H9 (cell line): Measurements from ENCODE around the gene METRNL. TPM values are rescaled to one million over a fixed set of nuclear protein-coding genes. Genes with fewer than 3 reads are reported as not detected.

Source experiments
- DNase-seq: peaks from one replicate; pipeline ENCODE4 v3.0.0-alpha.2; 2017
- H2AFZ ChIP-seq: one replicate; pipeline ENCODE4 v1.6.1; 2013; ENCODE audit warnings: mild to moderate bottlenecking, low read length, control low read depth, moderate library complexity
- H2AK5ac ChIP-seq: 2 replicates; pipeline ENCODE4 v1.6.1; 2013; ENCODE audit warnings: low read length, control low read depth, mixed read lengths; ENCODE audit not compliant: insufficient read length
- H2BK120ac ChIP-seq: one replicate; pipeline ENCODE4 v1.6.1; 2013; ENCODE audit warnings: low read depth, mild to moderate bottlenecking, low read length, control low read depth, inconsistent platforms; ENCODE audit not compliant: poor library complexity, severe bottlenecking
- H2BK12ac ChIP-seq: 2 replicates; pipeline ENCODE4 v1.6.1; 2013; ENCODE audit warnings: low read length, control low read depth, mixed read lengths, low read depth; ENCODE audit not compliant: insufficient read length
- H2BK15ac ChIP-seq: 2 replicates; pipeline ENCODE4 v1.6.1; 2013; ENCODE audit warnings: low read depth, low read length, control low read depth
- H2BK20ac ChIP-seq: one replicate; pipeline ENCODE4 v1.6.1; 2013; ENCODE audit warnings: low read depth, mild to moderate bottlenecking, low read length, control low read depth, inconsistent platforms; ENCODE audit not compliant: poor library complexity, severe bottlenecking
- H2BK5ac ChIP-seq: 2 replicates; pipeline ENCODE4 v1.6.1; 2013; ENCODE audit warnings: low read length, control low read depth, mixed read lengths; ENCODE audit not compliant: insufficient read length
- H3K14ac ChIP-seq: 2 replicates; pipeline ENCODE4 v1.6.1; 2013; ENCODE audit warnings: low read length, control low read depth; ENCODE audit not compliant: insufficient read depth
- H3K18ac ChIP-seq: 2 replicates; pipeline ENCODE4 v1.6.1; 2013; ENCODE audit warnings: low read depth, mild to moderate bottlenecking, mixed read lengths, low read length, control low read depth; ENCODE audit not compliant: insufficient read length
- H3K23ac ChIP-seq: 2 replicates; pipeline ENCODE4 v1.6.1; 2013; ENCODE audit warnings: low read length, control low read depth, mixed read lengths, low read depth; ENCODE audit not compliant: insufficient read length
- H3K23me2 ChIP-seq: 2 replicates; pipeline ENCODE4 v1.6.1; 2013; ENCODE audit warnings: low read depth, mild to moderate bottlenecking, mixed read lengths, low read length, control low read depth; ENCODE audit not compliant: insufficient read length, poor library complexity, severe bottlenecking
- H3K27ac ChIP-seq: 2 replicates; pipeline ENCODE4 v1.5.1; 2013; ENCODE audit warnings: low read length, control low read depth, mixed read lengths, low read depth; ENCODE audit not compliant: insufficient read length
- H3K27me3 ChIP-seq: 2 replicates; pipeline ENCODE4 v1.6.1; 2013; ENCODE audit warnings: low read length, control low read depth, inconsistent platforms; ENCODE audit not compliant: insufficient read depth
- H3K4ac ChIP-seq: 2 replicates; pipeline ENCODE4 v1.6.1; 2013; ENCODE audit warnings: low read depth, mild to moderate bottlenecking, control low read depth, inconsistent platforms, low read length, moderate library complexity
- H3K4me1 ChIP-seq: 2 replicates; pipeline ENCODE4 v1.6.1; 2013; ENCODE audit warnings: low read length, control low read depth, inconsistent platforms; ENCODE audit not compliant: insufficient read depth
- H3K4me2 ChIP-seq: 2 replicates; pipeline ENCODE4 v1.6.1; 2013; ENCODE audit warnings: low read length, control low read depth, mixed read lengths; ENCODE audit not compliant: insufficient read length, insufficient read depth
- H3K56ac ChIP-seq: 2 replicates; pipeline ENCODE4 v1.6.1; 2013; ENCODE audit warnings: low read depth, mild to moderate bottlenecking, mixed read lengths, low read length, control low read depth; ENCODE audit not compliant: insufficient read length
- H3K79me1 ChIP-seq: 2 replicates; pipeline ENCODE4 v1.6.1; 2013; ENCODE audit warnings: low read depth, mild to moderate bottlenecking, moderate library complexity, low read length, control low read depth, inconsistent platforms; ENCODE audit not compliant: insufficient read depth, poor library complexity, severe bottlenecking
- H3K79me2 ChIP-seq: 2 replicates; pipeline ENCODE4 v1.6.1; 2013; ENCODE audit warnings: low read length, control low read depth, inconsistent platforms; ENCODE audit not compliant: insufficient read depth
- H3K9ac ChIP-seq: 2 replicates; pipeline ENCODE4 v1.6.1; 2013; ENCODE audit warnings: low read length, control low read depth, mixed read lengths; ENCODE audit not compliant: insufficient read length; ENCODE audit errors: extremely low read depth
- H3K9me3 ChIP-seq: one replicate; pipeline ENCODE4 v1.6.1; 2013; ENCODE audit warnings: low read depth, low read length, inconsistent platforms; ENCODE audit not compliant: control insufficient read depth
- H3T11ph ChIP-seq: one replicate; pipeline ENCODE4 v1.6.1; 2013; ENCODE audit warnings: mild to moderate bottlenecking, low read length, control low read depth, inconsistent platforms
- H4K20me1 ChIP-seq: one replicate; pipeline ENCODE4 v1.6.1; 2013; ENCODE audit not compliant: control insufficient read depth, insufficient read length, insufficient read depth
- H4K5ac ChIP-seq: 2 replicates; pipeline ENCODE4 v1.6.1; 2013; ENCODE audit warnings: low read depth, mild to moderate bottlenecking, mixed read lengths, low read length, control low read depth; ENCODE audit not compliant: insufficient read length
- H4K8ac ChIP-seq: replicated peaks from 2 replicates; pipeline ENCODE4 v1.6.1; 2013; ENCODE audit warnings: low read length, control low read depth, mixed read lengths, low read depth; ENCODE audit not compliant: insufficient read length
- H4K91ac ChIP-seq: 2 replicates; pipeline ENCODE4 v1.6.1; 2013; ENCODE audit warnings: low read depth, mild to moderate bottlenecking, moderate library complexity, mixed read lengths, low read length, control low read depth; ENCODE audit not compliant: insufficient read length
- H3K27ac Mint-ChIP-seq, 3 experiments: 2 replicates in 2 of 3; 3 replicates in 1 of 3; pipeline ENCODE4 v1.8.0; 2020 to 2021; ENCODE audit warnings: mixed read lengths in 3 of 3, mild to moderate bottlenecking in 1 of 3, moderate library complexity in 1 of 3
- H3K27me3 Mint-ChIP-seq: 2 replicates; pipeline ENCODE4 v1.8.0; 2021; ENCODE audit warnings: low read depth, mild to moderate bottlenecking, moderate library complexity, mixed read lengths
- H3K36me3 Mint-ChIP-seq, 3 experiments: 2 replicates in 2 of 3; 3 replicates in 1 of 3; pipeline ENCODE4 v1.8.0; 2020 to 2021; ENCODE audit warnings: low read depth in 3 of 3, mixed read lengths in 3 of 3; ENCODE audit not compliant: insufficient read depth in 1 of 3
- H3K4me1 Mint-ChIP-seq, 2 experiments: 2 replicates each; pipeline ENCODE4 v1.8.0; 2020; ENCODE audit warnings: mixed read lengths in 2 of 2
- H3K4me3 Mint-ChIP-seq, 2 experiments: 2 replicates in 1 of 2; 3 replicates in 1 of 2; pipeline ENCODE4 v1.8.0; 2020 to 2021; ENCODE audit warnings: mild to moderate bottlenecking in 2 of 2, mixed read lengths in 2 of 2, moderate library complexity in 1 of 2
- H3K9me3 Mint-ChIP-seq, 2 experiments: 2 replicates in 1 of 2; 3 replicates in 1 of 2; pipeline ENCODE4 v1.8.0; 2020; ENCODE audit warnings: mild to moderate bottlenecking in 2 of 2, mixed read lengths in 2 of 2, moderate library complexity in 1 of 2
- WGBS: extraction: QIAGEN DNeasy Blood & Tissue Kit; methylation state at CpG from one replicate; pipeline ENCODE4 v1.1.7; 2013; ENCODE audit warnings: missing lambda C conversion rate, low lambda C conversion rate, mixed read lengths; ENCODE audit not compliant: insufficient read length; ENCODE audit errors: extremely low coverage; 5-methylcytosine and 5-hydroxymethylcytosine counted together
- total RNA-seq: library from RNA; stranded (reverse); gene quantifications from 2 replicates; pipeline ENCODE4 v1.2.1, GENCODE V29; 2021
- TF ChIP-seq, protein P1 (sequence below): fragments of 200-600 bp; sonication (generic); conservative IDR thresholded peaks from 3 replicates; pipeline ENCODE4 v1.8.0; 2021; ENCODE audit warnings: antibody characterized with exemption, mild to moderate bottlenecking

The METRNL gene
- total RNA-seq, 1 experiment from 2014 or later, result 21.4 TPM

DNA sequence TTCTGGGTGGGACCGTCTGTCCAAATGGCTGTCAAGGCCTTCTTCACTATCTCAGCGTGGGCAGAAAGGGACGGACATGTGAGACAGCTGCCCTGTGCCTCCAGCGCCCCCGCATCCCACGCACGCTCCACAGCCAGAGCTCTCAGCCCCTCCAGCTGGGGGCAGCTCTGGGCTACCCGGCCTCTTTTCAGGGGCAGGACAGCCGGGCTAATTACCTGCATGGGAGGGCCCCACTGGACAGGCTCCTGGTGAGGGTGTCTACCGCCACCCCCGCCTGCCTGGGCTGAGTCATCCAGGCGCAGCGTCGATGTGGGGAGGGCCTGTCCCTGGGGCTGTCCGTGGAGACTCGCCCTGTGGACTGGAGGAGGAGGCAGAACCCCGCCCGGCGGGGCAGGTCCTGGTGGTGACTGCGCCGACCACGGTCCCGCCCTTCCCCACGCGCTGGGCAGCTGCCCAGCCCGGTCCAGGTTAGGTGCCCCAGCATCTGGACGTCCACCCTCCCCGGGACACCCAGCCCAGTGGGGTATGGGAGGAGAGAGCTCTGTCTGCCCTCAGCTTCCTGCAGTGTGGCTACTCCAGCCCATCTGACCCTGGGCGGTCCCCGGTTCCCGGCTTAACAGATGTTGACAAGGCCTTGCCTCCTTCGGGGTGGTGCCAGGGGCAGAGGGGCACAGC is 5.9 kb upstream of the METRNL start:
- no peaks in the 10 kb centered on the region for H3K9me3 ChIP-seq
- no peak overlapping the region for H2BK5ac ChIP-seq
- H2BK20ac ChIP-seq, result no peak overlapping the region
- no peak overlapping the region for H2AFZ ChIP-seq
- H3K27ac Mint-ChIP-seq, result no peak overlapping the region
- H3K9me3 Mint-ChIP-seq, result peaks cover 0 to 2% of the 10 kb centered on the region in 2 experiments; a peak in 1 of 5 replicates
- no peak overlapping the region for H3K9ac ChIP-seq
- H4K5ac ChIP-seq, result no peak overlapping the region
- H2BK12ac ChIP-seq, result no peak overlapping the region
- TF ChIP-seq, protein P1, sequence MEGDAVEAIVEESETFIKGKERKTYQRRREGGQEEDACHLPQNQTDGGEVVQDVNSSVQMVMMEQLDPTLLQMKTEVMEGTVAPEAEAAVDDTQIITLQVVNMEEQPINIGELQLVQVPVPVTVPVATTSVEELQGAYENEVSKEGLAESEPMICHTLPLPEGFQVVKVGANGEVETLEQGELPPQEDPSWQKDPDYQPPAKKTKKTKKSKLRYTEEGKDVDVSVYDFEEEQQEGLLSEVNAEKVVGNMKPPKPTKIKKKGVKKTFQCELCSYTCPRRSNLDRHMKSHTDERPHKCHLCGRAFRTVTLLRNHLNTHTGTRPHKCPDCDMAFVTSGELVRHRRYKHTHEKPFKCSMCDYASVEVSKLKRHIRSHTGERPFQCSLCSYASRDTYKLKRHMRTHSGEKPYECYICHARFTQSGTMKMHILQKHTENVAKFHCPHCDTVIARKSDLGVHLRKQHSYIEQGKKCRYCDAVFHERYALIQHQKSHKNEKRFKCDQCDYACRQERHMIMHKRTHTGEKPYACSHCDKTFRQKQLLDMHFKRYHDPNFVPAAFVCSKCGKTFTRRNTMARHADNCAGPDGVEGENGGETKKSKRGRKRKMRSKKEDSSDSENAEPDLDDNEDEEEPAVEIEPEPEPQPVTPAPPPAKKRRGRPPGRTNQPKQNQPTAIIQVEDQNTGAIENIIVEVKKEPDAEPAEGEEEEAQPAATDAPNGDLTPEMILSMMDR, result no peak
- no peak overlapping the region for H3K4me2 ChIP-seq
- no peak overlapping the region for H3K18ac ChIP-seq
- H3K27me3 ChIP-seq, result peaks cover 8% of the 10 kb centered on the region; the same call in 1 of the 2 replicates
- H4K91ac ChIP-seq, result no peak overlapping the region
- no peak overlapping the region for H2BK120ac ChIP-seq
- H3K4me1 Mint-ChIP-seq, result peaks cover 3% of the 10 kb centered on the region in 2 experiments; a peak in 3 of 4 replicates
- no peaks in the 10 kb centered on the region for H3K79me2 ChIP-seq
- H2BK15ac ChIP-seq, result no peak overlapping the region
- no peak overlapping the region for H2AK5ac ChIP-seq
- no peak overlapping the region for H3T11ph ChIP-seq
- H3K23me2 ChIP-seq, result peaks cover 2% of the 10 kb centered on the region
- no peak overlapping the region for H3K14ac ChIP-seq
- no CpG with 5 or more reads among the region's 32 CpGs for WGBS
- no peak overlapping the region for H3K27ac ChIP-seq
- no peaks in the 10 kb centered on the region for H3K79me1 ChIP-seq
- H3K23ac ChIP-seq, result no peak overlapping the region
- no peak overlapping the region for H4K8ac ChIP-seq
- DNase-seq, result no peak
- H3K56ac ChIP-seq, result no peak overlapping the region
- no peaks in the 10 kb centered on the region for H4K20me1 ChIP-seq
- no peak overlapping the region for H3K4me3 Mint-ChIP-seq
- H3K4me1 ChIP-seq, result no peaks in the 10 kb centered on the region; the same call in 1 of the 2 replicates
- H3K36me3 Mint-ChIP-seq, result no peaks in the 10 kb centered on the region
- H3K4ac ChIP-seq, result no peak overlapping the region
- peaks cover 33% of the 10 kb centered on the region for H3K27me3 Mint-ChIP-seq
